Pancreas (tissue), 10 donors: ENCODE results near the gene TEK. TPM values are rescaled to one million over a fixed set of nuclear protein-coding genes. Genes with fewer than 3 reads are reported as not detected.

Source experiments
- ATAC-seq, 4 donors: fragments of 200-7000 bp; cut with Tn5 transposase; one replicate each; pipeline versions ENCODE4 v1.8.0 to v1.9.1; 2020; ENCODE audit warnings: mild to moderate bottlenecking in 4 of 4, moderate library complexity in 4 of 4
- DNase-seq, 6 donors: peaks; one replicate each; pipeline ENCODE4 v3.0.0-alpha.2; 2020
- FAIRE-seq: peaks from 2 replicates; lab custom pipeline; 2012; peaks lifted over from hg19 to GRCh38; lab: Jason Lieb, UNC
- H3K27ac ChIP-seq, 4 donors: fragments of 200-600 bp; sonication (generic); 1 replicate in 3 of 4; 2 replicates in 1 of 4; pipeline versions ENCODE4 v1.5.0 to v1.8.0; 2020
- H3K27me3 ChIP-seq, 4 donors: fragments of 200-600 bp; one replicate each; pipeline ENCODE4 v1.8.0; 2021
- H3K36me3 ChIP-seq, 3 donors: fragments of 200-600 bp; sonication (generic) in 1 of 3; one replicate each; pipeline versions ENCODE4 v1.5.0 to v1.8.0; 2020 to 2021
- H3K4me1 ChIP-seq, 3 donors: fragments of 200-600 bp; one replicate each; pipeline ENCODE4 v1.8.0; 2021
- H3K4me3 ChIP-seq, 4 donors: fragments of 200-600 bp; sonication (generic) in 2 of 4; one replicate each; pipeline versions ENCODE4 v1.5.0 to v1.8.0; 2020 to 2021
- H3K9me3 ChIP-seq, 4 donors: fragments of 200-600 bp; one replicate each; pipeline ENCODE4 v1.8.0; 2021
- WGBS, 2 donors: extraction: QIAGEN DNeasy Blood & Tissue Kit; methylation state at CpG; one replicate each; pipeline ENCODE4 v1.1.7; 2013; 5-methylcytosine and 5-hydroxymethylcytosine counted together
- intact Hi-C, 3 donors: fragments of 100-400 bp; cut with DNase I; formaldehyde crosslinking; loops; one replicate each; pipeline versions ENCODE4 v1.11.1 to v1.14.2; 2022
- polyA plus RNA-seq, 2 donors: library from polyadenylated mRNA; stranded (reverse); fragments of 200-250 nt; gene quantifications; one replicate each; pipeline ENCODE4 v1.2.3, GENCODE V29; 2013
- total RNA-seq, 6 donors: library from RNA; stranded (reverse); fragmentation: NEBNext Ultra II Directional in 4 of 6; extraction: Animal tissue kit (Norgen Biotek cat#: 25700) in 4 of 6; gene quantifications; one replicate each; pipeline versions ENCODE4 v1.2.1 to v1.2.4, GENCODE V29; 2021 to 2023
- TF ChIP-seq, protein P1 (sequence below), 4 donors: fragments of 200-600 bp; sonication (generic) in 3 of 4; IDR thresholded peaks; one replicate each; pipeline versions ENCODE4 v1.5.0 to v1.8.0; 2021; ENCODE audit warnings: antibody characterized with exemption in 4 of 4
- donor health status: healthy with polysubstance abuse.
- donor health status: DM: no; HTN: no; CAD: no; lungs with moderate emphysema.
- donor health status: DM: no; HTN: no; CAD: no.
- donor health status: control.
- donor health status: control.
- donor health status: Bipolar disorder and iron deficiency.
- donor health status: DM: yes; HTN: yes; CAD: no.
- donor health status: DM: no; HTN: no; CAD: no.
- donor health status: DM: no; HTN: no; CAD: no.
- donor health status: DM: yes; HTN: yes; CAD: no.

The TEK gene
- total and polyA plus RNA-seq, 8 donors: 0.91 to 3.8 (median 1.9) TPM

- Histone ChIP-seq H3K27ac (no peak overlapping the region), H3K9me3 (no peaks in the 10 kb centered on the region), H3K4me1 (no peaks in the 10 kb centered on the region), H3K36me3 (no peaks in the 10 kb centered on the region), H3K27me3 (no peaks in the 10 kb centered on the region), H3K4me3 (no peak overlapping the region)
- no peak for ATAC-seq
- TF ChIP-seq, protein P1, sequence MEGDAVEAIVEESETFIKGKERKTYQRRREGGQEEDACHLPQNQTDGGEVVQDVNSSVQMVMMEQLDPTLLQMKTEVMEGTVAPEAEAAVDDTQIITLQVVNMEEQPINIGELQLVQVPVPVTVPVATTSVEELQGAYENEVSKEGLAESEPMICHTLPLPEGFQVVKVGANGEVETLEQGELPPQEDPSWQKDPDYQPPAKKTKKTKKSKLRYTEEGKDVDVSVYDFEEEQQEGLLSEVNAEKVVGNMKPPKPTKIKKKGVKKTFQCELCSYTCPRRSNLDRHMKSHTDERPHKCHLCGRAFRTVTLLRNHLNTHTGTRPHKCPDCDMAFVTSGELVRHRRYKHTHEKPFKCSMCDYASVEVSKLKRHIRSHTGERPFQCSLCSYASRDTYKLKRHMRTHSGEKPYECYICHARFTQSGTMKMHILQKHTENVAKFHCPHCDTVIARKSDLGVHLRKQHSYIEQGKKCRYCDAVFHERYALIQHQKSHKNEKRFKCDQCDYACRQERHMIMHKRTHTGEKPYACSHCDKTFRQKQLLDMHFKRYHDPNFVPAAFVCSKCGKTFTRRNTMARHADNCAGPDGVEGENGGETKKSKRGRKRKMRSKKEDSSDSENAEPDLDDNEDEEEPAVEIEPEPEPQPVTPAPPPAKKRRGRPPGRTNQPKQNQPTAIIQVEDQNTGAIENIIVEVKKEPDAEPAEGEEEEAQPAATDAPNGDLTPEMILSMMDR (IDR thresholded peaks at IDR 0.05): no peak
- no peak for DNase-seq
- FAIRE-seq: no peak
- intact Hi-C loops: no loop called here
- WGBS, 2 donors: 86 to 96% methylated on average over 1 of the region's 1 CpG
These were observed 30.3 kb upstream of the TEK start for GRCh38 chr9:27078685-27079084.

- H3K27me3 ChIP-seq: no peaks in the 10 kb centered on the region
- 85 to 89% methylated on average over 5 of the region's 5 CpGs for WGBS, 2 donors
- no peak overlapping the region for H3K27ac ChIP-seq
- ATAC-seq (no peak), DNase-seq (no peak), FAIRE-seq (no peak)
- intact Hi-C loops: no loop called here
- no peaks in the 10 kb centered on the region for H3K9me3 ChIP-seq
- TF ChIP-seq, protein P1 (IDR thresholded peaks at IDR 0.05): no peak
- H3K36me3 ChIP-seq: no peaks in the 10 kb centered on the region
- H3K4me1 ChIP-seq: no peaks in the 10 kb centered on the region
- H3K4me3 ChIP-seq: no peak overlapping the region
These were observed 23.6 kb upstream of the TEK start for GRCh38 chr9:27085456-27085855.

DNA sequence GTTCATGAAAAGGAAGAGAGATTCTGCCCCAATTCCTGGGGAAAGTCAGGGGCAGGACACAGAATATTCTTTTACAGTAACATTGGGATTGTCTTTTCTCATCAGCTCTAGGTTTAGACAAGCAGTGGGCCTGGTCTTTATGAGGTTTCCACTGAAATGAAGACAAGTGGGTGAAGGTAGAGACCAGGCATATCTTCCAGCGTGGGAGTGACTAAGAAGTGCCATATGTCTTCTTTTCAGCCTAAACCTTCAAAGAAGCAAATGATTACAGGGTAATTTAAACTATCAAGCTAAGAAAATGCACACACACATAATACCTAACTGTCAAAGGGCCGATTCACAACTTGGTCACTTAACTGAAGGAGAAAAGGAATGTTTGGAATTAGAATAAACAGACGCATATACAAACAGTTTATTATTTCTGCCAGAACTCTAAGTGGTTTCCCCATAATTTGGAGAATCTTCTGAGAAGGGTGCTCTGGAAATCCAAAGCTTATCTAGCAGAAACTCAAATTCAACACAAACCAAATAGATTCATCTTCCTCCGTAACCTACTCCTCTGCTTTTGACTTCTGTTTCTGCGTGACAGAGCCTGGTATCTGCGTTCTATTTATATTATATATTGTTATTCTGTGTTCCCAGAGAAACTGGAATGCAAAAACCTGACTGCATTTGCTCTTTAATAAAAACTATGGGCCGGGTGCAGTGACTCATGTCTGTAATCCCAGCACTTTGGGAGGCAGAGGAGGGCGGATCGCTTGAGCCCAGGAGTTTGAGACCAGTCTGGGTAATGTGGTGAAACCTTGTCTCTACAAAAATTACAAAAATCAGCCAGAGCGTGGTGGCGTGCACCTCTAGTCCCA lies 22.0 kb upstream of the TEK start:
- H3K27ac ChIP-seq: no peak overlapping the region
- H3K36me3 ChIP-seq: no peaks in the 10 kb centered on the region
- TF ChIP-seq, protein P1 (IDR thresholded peaks at IDR 0.05): no peak
- DNase-seq (no peak), FAIRE-seq (no peak), ATAC-seq (no peak)
- H3K4me3 ChIP-seq: no peak overlapping the region
- no peaks in the 10 kb centered on the region for H3K4me1 ChIP-seq
- no peaks in the 10 kb centered on the region for H3K27me3 ChIP-seq
- H3K9me3 ChIP-seq: no peaks in the 10 kb centered on the region
- WGBS, 2 donors: 66 to 75% methylated on average over 11 of the region's 11 CpGs
- intact Hi-C loops: no loop called here

GRCh38 chr9:27088981-27089380 lies 20.0 kb upstream of the TEK start:
- FAIRE-seq (no peak), DNase-seq (no peak), ATAC-seq (no peak)
- no peak overlapping the region for H3K27ac ChIP-seq
- no peaks in the 10 kb centered on the region for H3K4me1 ChIP-seq
- TF ChIP-seq, protein P1 (IDR thresholded peaks at IDR 0.05): no peak
- no peaks in the 10 kb centered on the region for H3K9me3 ChIP-seq
- H3K27me3 ChIP-seq: no peaks in the 10 kb centered on the region
- 55 to 66% methylated on average over 4 of the region's 4 CpGs for WGBS, 2 donors
- H3K36me3 ChIP-seq: no peaks in the 10 kb centered on the region
- no peak overlapping the region for H3K4me3 ChIP-seq
- intact Hi-C loops: no loop called here

- no peak for DNase-seq
- Histone ChIP-seq H3K9me3 (no peaks in the 10 kb centered on the region), H3K36me3 (no peaks in the 10 kb centered on the region), H3K4me1 (no peaks in the 10 kb centered on the region), H3K27me3 (no peaks in the 10 kb centered on the region), H3K27ac (no peak overlapping the region), H3K4me3 (no peak overlapping the region)
- ATAC-seq: no peak
- FAIRE-seq: no peak
- WGBS, 2 donors: 75 to 92% methylated on average over 4 of the region's 4 CpGs
- intact Hi-C loops: no loop called here
- TF ChIP-seq, protein P1 (IDR thresholded peaks at IDR 0.05): no peak
These were observed 19.3 kb upstream of the TEK start for GRCh38 chr9:27089706-27090105.
